Measurements from ENCODE around the gene KCTD3.

KCTD3 gene

DNA sequence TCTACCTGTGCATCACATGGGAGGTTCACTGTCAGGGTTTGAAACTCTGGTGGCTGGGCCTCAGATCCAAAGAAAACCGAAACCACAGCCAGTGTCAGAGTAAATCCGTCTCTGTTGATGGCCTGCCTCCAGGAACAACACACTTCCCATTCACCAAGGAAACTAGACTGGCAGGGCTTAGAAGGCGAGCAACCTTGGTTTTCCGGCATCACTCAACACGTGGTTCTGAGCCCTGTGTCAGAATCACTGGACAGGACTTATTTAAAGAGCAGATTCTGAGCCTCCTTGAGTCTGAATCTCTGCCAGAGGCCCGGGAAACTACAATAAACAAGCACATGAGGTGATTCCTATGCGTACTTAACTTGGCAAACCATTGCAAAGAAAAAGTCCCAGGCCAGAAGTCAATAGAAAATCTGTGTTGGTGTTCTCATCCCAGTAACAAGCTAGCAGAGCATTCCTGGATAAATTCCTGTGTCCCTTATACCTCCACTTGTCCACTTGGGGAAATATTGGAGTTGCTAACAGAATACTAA lies 70.0 kb downstream of the KCTD3 start:
- H3K4me3 ChIP-seq (replicated peaks; ENCODE audit: insufficient read depth, low read length) = no peak overlapping the region
- no peak overlapping the region for H3K27ac ChIP-seq (replicated peaks)
- no peak for DNase-seq (ENCODE audit: low read depth in 1 of 2, low spot score in 1 of 2)
- TF ChIP-seq POLR2AphosphoS5 (IDR thresholded peaks at IDR 0.05; ENCODE audit: low read depth) (no peak), SPI1 (IDR thresholded peaks at IDR 0.05; ENCODE audit: borderline replicate concordance, low read depth) (no peak), GABPA (IDR thresholded peaks at IDR 0.05; ENCODE audit: low read depth) (no peak)
- TF ChIP-seq, protein P1, sequence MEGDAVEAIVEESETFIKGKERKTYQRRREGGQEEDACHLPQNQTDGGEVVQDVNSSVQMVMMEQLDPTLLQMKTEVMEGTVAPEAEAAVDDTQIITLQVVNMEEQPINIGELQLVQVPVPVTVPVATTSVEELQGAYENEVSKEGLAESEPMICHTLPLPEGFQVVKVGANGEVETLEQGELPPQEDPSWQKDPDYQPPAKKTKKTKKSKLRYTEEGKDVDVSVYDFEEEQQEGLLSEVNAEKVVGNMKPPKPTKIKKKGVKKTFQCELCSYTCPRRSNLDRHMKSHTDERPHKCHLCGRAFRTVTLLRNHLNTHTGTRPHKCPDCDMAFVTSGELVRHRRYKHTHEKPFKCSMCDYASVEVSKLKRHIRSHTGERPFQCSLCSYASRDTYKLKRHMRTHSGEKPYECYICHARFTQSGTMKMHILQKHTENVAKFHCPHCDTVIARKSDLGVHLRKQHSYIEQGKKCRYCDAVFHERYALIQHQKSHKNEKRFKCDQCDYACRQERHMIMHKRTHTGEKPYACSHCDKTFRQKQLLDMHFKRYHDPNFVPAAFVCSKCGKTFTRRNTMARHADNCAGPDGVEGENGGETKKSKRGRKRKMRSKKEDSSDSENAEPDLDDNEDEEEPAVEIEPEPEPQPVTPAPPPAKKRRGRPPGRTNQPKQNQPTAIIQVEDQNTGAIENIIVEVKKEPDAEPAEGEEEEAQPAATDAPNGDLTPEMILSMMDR (IDR thresholded peaks at IDR 0.05; ENCODE audit: insufficient read depth, low read length) = no peak
- TF ChIP-seq, protein P2, sequence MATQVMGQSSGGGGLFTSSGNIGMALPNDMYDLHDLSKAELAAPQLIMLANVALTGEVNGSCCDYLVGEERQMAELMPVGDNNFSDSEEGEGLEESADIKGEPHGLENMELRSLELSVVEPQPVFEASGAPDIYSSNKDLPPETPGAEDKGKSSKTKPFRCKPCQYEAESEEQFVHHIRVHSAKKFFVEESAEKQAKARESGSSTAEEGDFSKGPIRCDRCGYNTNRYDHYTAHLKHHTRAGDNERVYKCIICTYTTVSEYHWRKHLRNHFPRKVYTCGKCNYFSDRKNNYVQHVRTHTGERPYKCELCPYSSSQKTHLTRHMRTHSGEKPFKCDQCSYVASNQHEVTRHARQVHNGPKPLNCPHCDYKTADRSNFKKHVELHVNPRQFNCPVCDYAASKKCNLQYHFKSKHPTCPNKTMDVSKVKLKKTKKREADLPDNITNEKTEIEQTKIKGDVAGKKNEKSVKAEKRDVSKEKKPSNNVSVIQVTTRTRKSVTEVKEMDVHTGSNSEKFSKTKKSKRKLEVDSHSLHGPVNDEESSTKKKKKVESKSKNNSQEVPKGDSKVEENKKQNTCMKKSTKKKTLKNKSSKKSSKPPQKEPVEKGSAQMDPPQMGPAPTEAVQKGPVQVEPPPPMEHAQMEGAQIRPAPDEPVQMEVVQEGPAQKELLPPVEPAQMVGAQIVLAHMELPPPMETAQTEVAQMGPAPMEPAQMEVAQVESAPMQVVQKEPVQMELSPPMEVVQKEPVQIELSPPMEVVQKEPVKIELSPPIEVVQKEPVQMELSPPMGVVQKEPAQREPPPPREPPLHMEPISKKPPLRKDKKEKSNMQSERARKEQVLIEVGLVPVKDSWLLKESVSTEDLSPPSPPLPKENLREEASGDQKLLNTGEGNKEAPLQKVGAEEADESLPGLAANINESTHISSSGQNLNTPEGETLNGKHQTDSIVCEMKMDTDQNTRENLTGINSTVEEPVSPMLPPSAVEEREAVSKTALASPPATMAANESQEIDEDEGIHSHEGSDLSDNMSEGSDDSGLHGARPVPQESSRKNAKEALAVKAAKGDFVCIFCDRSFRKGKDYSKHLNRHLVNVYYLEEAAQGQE (IDR thresholded peaks at IDR 0.05; ENCODE audit: insufficient replicate concordance, low read depth) = no peak
- H3K27me3 ChIP-seq (ENCODE audit: insufficient read depth, poor library complexity, severe bottlenecking) = no peaks in the 10 kb centered on the region

DNA sequence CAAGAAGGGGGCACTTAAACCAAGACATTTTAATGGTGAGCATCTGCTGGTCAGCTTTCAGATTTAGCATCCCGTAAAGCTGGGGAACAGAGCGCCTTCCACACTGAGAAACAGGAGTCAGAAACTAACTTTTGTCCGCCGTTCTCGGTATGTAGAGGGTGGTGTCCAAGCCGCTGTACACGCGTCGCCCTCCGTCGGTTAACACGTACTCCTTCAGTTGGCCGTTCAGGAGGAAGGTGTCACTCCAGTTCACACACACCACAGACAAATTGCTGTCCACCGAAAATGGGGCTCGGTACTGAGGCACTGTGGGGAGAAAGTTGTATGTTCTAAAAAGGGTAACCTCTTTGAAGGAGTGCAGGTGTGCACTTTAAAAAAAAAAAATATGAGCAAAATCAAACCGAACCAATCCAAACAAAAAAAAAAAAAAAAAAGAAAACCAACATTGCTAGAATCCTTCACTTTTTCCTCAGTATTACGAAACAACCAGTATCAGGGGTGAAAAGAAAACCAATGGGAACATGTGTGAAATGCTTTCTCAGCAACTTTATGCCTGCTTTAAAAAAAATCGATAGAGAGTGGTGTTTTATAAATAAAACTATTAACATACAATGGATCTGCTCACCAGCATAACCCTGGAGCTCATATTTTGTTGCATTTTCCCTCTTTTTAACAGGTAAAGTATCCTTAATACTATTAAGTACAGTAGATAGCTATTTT lies 73.5 kb downstream of the KCTD3 start:
- H3K4me3 ChIP-seq (replicated peaks; ENCODE audit: insufficient read depth, low read length) = no peak overlapping the region
- no peak for DNase-seq (ENCODE audit: low read depth in 1 of 2, low spot score in 1 of 2)
- H3K27me3 ChIP-seq (ENCODE audit: insufficient read depth, poor library complexity, severe bottlenecking) = no peaks in the 10 kb centered on the region
- no peak overlapping the region for H3K27ac ChIP-seq (replicated peaks)
- TF ChIP-seq, protein P2 (IDR thresholded peaks at IDR 0.05; ENCODE audit: insufficient replicate concordance, low read depth) = no peak
- TF ChIP-seq GABPA (IDR thresholded peaks at IDR 0.05; ENCODE audit: low read depth) (no peak), POLR2AphosphoS5 (IDR thresholded peaks at IDR 0.05; ENCODE audit: low read depth) (no peak), SPI1 (IDR thresholded peaks at IDR 0.05; ENCODE audit: borderline replicate concordance, low read depth) (no peak)
- TF ChIP-seq, protein P1 (IDR thresholded peaks at IDR 0.05; ENCODE audit: insufficient read depth, low read length) = no peak

DNA sequence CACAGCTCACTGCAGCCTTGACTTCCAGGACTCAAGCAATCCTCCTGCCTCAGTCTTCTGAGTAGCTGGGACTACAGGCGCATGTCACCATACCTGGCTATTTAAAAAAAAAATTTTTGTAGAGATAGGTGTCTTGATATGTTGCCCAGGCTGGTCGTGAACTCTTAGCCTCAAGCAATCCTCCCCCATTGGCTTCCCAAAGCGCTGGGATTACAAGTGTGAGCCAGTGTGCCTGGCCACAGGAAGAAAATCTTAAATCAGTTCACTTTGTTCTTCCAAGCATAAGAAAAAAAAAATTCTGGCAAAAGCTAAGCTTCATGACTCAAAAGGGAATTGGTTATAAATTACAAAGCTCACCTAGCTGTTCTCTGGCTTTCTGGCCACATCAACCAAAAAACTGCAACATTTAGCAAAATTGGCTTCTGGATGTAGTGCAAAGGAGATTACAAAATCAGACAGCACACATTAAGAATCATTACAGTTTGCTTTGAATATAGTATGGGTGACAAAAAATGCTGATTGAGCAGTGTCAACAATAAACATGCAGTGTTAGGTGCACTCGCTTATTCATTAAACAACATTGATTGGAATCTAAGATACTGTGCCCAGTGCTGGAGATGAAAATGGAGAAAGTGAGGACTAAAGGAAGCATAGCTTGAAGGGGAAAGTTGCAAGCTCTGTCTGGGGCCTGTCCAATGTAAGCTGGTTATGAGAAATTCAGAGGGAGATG lies 76.7 kb downstream of the KCTD3 start:
- H3K27me3 ChIP-seq (ENCODE audit: insufficient read depth, poor library complexity, severe bottlenecking) = no peaks in the 10 kb centered on the region
- DNase-seq (ENCODE audit: low read depth in 1 of 2, low spot score in 1 of 2) = no peak

More for the DNA sequence above, 76.7 kb downstream of the KCTD3 start:
- TF ChIP-seq, protein P2 (IDR thresholded peaks at IDR 0.05; ENCODE audit: insufficient replicate concordance, low read depth) = no peak
- TF ChIP-seq GABPA (IDR thresholded peaks at IDR 0.05; ENCODE audit: low read depth) (no peak), POLR2AphosphoS5 (IDR thresholded peaks at IDR 0.05; ENCODE audit: low read depth) (no peak), SPI1 (IDR thresholded peaks at IDR 0.05; ENCODE audit: borderline replicate concordance, low read depth) (no peak)
- TF ChIP-seq, protein P1 (IDR thresholded peaks at IDR 0.05; ENCODE audit: insufficient read depth, low read length) = no peak
- Histone ChIP-seq H3K4me3 (replicated peaks; ENCODE audit: insufficient read depth, low read length) (no peak overlapping the region), H3K27ac (replicated peaks) (no peak overlapping the region)

Measured in HL-60 (cell line).